SK-N-MC (cell line): ENCODE measurements around the gene MGAT4D.

Source experiments
- EZH2 ChIP-seq: fragments of 200-600 bp; sonication (generic); IDR thresholded peaks from one replicate; pipeline ENCODE4 v1.6.1; 2017; ENCODE audit warnings: antibody characterized with exemption
- POLR2AphosphoS5 ChIP-seq: IDR thresholded peaks from 2 replicates; pipeline ENCODE4 v1.6.1; 2012; ENCODE audit warnings: mild to moderate bottlenecking, low read depth, low read length, borderline replicate concordance

- TF ChIP-seq EZH2, result no peak
- no peak for TF ChIP-seq POLR2AphosphoS5
These were observed 35.9 kb upstream of the MGAT4D start for GRCh38 chr4:140533951-140534480.
